NB4 (cell line): ENCODE results near the gene ENDOV.

Experiments used
- DNase-seq: peaks from one replicate; pipeline ENCODE4 v3.0.0; 2010; ENCODE audit warnings: low read depth
- H3K4me3 ChIP-seq: one replicate; pipeline ENCODE4 v1.5.1; 2011; ENCODE audit warnings: mild to moderate bottlenecking, low read depth, low read length, moderate library complexity
- CTCF ChIP-seq: IDR thresholded peaks from one replicate; pipeline ENCODE4 v1.5.1; 2012; ENCODE audit warnings: low read depth, low read length
- MYC ChIP-seq: IDR thresholded peaks from 2 replicates; pipeline ENCODE4 v1.6.1; 2011; ENCODE audit warnings: low read depth, low read length
- POLR2A ChIP-seq: IDR thresholded peaks from 2 replicates; pipeline ENCODE4 v1.6.1; 2011; ENCODE audit warnings: mild to moderate bottlenecking; ENCODE audit not compliant: insufficient read length; ENCODE audit errors: extremely low read depth
- TF ChIP-seq, protein P1 (sequence below): IDR thresholded peaks from 2 replicates; pipeline ENCODE4 v1.6.1; 2011; ENCODE audit warnings: low read depth, low read length

The ENDOV gene

GRCh38 chr17:80445726-80446110, 30.8 kb downstream of the ENDOV start:
- TF ChIP-seq POLR2A, result no peak
- no peak for TF ChIP-seq CTCF
- no peak for TF ChIP-seq MYC
- TF ChIP-seq, protein P1, sequence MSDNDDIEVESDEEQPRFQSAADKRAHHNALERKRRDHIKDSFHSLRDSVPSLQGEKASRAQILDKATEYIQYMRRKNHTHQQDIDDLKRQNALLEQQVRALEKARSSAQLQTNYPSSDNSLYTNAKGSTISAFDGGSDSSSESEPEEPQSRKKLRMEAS, result no peak
- no peak for DNase-seq
- no peak overlapping the region for H3K4me3 ChIP-seq

DNA sequence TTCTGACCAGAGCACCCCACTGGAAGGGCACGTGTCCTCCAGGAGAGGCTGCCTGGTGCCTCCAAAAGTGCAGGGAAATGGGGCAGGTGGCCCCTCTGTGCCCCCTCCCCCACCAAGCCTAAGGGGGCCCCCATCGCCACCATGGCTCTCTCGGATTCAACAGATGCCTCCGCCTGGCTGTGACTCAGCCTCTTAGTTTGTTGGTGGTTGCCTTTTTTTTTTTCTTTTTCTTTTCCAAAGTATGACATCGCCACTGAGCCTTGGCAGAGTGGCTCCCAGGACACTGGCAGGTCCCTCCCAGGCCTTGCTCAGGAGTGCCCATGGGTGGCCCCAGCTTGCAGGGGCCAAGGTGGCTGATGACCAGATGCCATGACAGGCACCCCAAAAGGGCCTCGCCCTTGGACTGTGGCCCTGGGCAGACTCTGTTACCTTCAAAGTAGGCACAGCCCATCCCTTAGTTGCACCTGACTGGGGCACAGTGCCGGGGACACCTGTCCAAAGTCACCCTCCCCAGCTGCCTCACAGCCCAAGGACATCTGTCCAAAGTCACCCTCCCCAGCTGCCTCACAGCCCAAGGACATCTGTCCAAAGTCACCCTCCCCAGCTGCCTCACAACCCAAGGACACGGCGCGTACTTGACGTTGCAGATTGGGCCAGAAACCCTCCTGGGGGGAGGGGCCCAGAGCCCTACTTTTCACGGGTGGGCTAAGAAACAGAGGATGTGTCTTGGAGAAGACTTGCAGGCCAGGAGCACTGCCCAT, 31.9 kb downstream of the ENDOV start:
- TF ChIP-seq, protein P1, result no peak
- TF ChIP-seq POLR2A (no peak), MYC (no peak), CTCF (no peak)
- no peak for DNase-seq
- H3K4me3 ChIP-seq, result no peak overlapping the region

DNA sequence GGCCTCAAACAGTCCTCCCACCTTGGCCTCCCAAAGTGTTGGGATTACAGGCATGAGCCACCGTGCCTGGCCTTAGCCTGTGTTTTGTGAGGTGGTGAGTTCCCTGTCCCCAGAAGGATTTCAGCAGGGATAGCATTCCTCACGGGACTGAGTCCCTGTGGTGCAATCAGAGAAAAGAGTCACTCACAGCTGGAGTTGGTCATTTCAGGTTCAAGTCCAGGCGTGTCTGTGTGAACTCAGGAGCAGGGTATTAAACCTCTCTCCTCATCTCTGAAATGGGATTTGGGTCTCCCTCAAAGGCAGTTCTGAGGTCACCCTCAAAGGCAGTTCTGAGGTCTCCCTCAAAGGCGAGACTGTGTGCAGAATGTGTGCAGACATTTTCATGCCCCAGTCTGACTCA, 32.8 kb downstream of the ENDOV start:
- no peak overlapping the region for H3K4me3 ChIP-seq
- no peak for DNase-seq
- no peak for TF ChIP-seq MYC
- TF ChIP-seq, protein P1, result no peak
- TF ChIP-seq CTCF, result no peak
- no peak for TF ChIP-seq POLR2A

GRCh38 chr17:80449194-80449929, 34.4 kb downstream of the ENDOV start:
- no peak overlapping the region for H3K4me3 ChIP-seq
- DNase-seq, result no peak
- no peak for TF ChIP-seq MYC
- TF ChIP-seq, protein P1, result no peak
- no peak for TF ChIP-seq CTCF
- TF ChIP-seq POLR2A, result no peak

- DNase-seq, result no peak
- H3K4me3 ChIP-seq, result no peak overlapping the region
- TF ChIP-seq POLR2A (no peak), CTCF (no peak), MYC (no peak)
- TF ChIP-seq, protein P1, result no peak
Measured at GRCh38 chr17:80449930-80450576, 35.1 kb downstream of the ENDOV start.
